Stimulated activated CD8-positive, alpha-beta memory T cell treated with anti-CD3 and anti-CD28 coated beads, Interleukin-12 subunit alpha, Interleukin-12 subunit beta, amount 100 ng/mL, for 4 hours (primary cell): ENCODE measurements around the gene TMEM204.
"Not testable (repeated sequence)": the region's sequence is repeated elsewhere in the genome, so short reads cannot be mapped to it uniquely, and the experiment has no call there.

Source experiments
- DNase-seq: peaks from one replicate; pipeline ENCODE4 v3.0.0-alpha.2; 2020; ENCODE audit warnings: low read depth

TMEM204 gene

GRCh38 chr16:1595511-1595910 is 62.0 kb downstream of the TMEM204 start:
- DNase-seq: not testable (repeated sequence)

GRCh38 chr16:1596516-1596915 is 63.0 kb downstream of the TMEM204 start:
- DNase-seq: no peak

DNA sequence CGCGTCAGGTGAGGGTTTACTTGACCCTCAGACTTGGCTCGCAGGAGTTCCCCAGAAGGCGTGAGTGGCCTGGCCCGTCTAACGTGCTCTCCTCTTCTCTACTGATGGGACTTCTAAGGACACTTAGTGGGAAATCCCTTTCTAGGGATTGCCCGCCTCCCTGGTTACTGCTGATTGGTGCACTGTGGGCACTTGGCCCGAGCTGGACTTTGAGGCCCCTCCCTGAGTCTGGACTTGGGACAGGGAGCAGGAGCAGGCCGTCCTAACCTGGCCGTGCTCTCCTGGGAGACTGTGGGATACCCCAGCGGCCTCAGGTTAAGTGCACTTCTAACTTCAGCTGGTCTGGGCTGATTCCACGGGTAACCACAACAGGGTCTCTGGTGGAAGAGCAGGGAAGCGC is 63.7 kb downstream of the TMEM204 start:
- DNase-seq: no peak

GRCh38 chr16:1601031-1601430 is 67.6 kb downstream of the TMEM204 start:
- DNase-seq: no peak

- no peak for DNase-seq
These were observed 68.0 kb downstream of the TMEM204 start for GRCh38 chr16:1601489-1601888.

DNA sequence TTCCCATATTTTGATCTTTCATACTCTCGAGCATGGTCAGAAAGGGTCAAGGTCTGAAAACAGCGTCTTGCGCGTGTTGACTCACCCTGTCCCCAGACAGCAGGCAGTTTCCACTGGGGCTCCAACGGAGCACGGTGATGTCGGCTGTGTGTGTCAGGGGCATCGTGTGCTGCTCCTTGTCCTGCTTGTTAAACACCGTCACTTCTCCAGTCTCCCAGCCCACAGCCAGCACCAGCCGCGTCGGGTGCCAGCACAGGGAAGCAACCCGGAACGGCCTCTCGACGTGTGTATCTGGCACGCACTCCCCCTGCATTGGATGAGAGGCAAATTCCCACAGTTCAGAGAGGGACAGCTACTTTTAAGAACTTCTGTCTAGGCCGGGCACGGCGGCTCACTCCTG is 68.8 kb downstream of the TMEM204 start:
- DNase-seq: no peak
